ENCODE measurements around the gene SOS2.

- TF ChIP-seq, protein P1, sequence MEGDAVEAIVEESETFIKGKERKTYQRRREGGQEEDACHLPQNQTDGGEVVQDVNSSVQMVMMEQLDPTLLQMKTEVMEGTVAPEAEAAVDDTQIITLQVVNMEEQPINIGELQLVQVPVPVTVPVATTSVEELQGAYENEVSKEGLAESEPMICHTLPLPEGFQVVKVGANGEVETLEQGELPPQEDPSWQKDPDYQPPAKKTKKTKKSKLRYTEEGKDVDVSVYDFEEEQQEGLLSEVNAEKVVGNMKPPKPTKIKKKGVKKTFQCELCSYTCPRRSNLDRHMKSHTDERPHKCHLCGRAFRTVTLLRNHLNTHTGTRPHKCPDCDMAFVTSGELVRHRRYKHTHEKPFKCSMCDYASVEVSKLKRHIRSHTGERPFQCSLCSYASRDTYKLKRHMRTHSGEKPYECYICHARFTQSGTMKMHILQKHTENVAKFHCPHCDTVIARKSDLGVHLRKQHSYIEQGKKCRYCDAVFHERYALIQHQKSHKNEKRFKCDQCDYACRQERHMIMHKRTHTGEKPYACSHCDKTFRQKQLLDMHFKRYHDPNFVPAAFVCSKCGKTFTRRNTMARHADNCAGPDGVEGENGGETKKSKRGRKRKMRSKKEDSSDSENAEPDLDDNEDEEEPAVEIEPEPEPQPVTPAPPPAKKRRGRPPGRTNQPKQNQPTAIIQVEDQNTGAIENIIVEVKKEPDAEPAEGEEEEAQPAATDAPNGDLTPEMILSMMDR (IDR thresholded peaks at IDR 0.05) = no peak
- TF ChIP-seq POLR2AphosphoS5 (IDR thresholded peaks at IDR 0.05) = no peak
- TF ChIP-seq POLR2A (IDR thresholded peaks at IDR 0.05) = no peak
These were observed 16.0 kb downstream of the SOS2 start for GRCh38 chr14:50215416-50215815.
